K562 (cell line): ENCODE data around the gene NAA10. TPM values are rescaled to one million over a fixed set of nuclear protein-coding genes. Genes with fewer than 3 reads are reported as not detected.
A peak's percentile ranks its signal among the peaks of the same experiment; 100 is the strongest.

Experiments used
- ARID4B ChIP-seq: sonication (generic); formaldehyde crosslinking; IDR thresholded peaks from 2 replicates; pipeline ENCODE4 v1.8.0; 2022; ENCODE audit warnings: mild to moderate bottlenecking, missing genetic modification reagents
- ATF2 ChIP-seq: sonication (generic); formaldehyde crosslinking; IDR thresholded peaks from 2 replicates; pipeline ENCODE4 v1.8.1; 2022; ENCODE audit warnings: missing genetic modification reagents
- HNRNPL ChIP-seq: fragments of 200-400 bp; formaldehyde crosslinking; IDR thresholded peaks from 2 replicates; pipeline ENCODE4 v1.6.1; 2017; ENCODE audit warnings: low read depth, mild to moderate bottlenecking, low read length
- JUND ChIP-seq, 2 experiments: IDR thresholded peaks; 2 replicates in 1 of 2; 3 replicates in 1 of 2; pipeline ENCODE4 v1.6.1; 2011; ENCODE audit warnings: borderline replicate concordance in 2 of 2, low read depth in 2 of 2, low read length in 2 of 2, improper control_type of control experiment in 1 of 2, missing biosample characterization in 1 of 2, missing genetic modification characterization in 1 of 2, missing genetic modification reagents in 1 of 2
- REST ChIP-seq, 2 experiments: fragments of 450-650 bp; formaldehyde crosslinking in 1 of 2; IDR thresholded peaks; 2 replicates each; pipeline versions ENCODE4 v1.4.0 to v1.6.1; 2014 to 2020; ENCODE audit warnings: mild to moderate bottlenecking in 2 of 2, borderline replicate concordance in 1 of 2, low read depth in 1 of 2
- U2AF1 ChIP-seq: fragments of 200-400 bp; formaldehyde crosslinking; optimal IDR thresholded peaks from 2 replicates; pipeline ENCODE3; 2017; ENCODE audit warnings: mild to moderate bottlenecking, low read depth, low read length, moderate library complexity
- ZNF347 ChIP-seq: fragments of 450-650 bp; formaldehyde crosslinking; IDR thresholded peaks from 2 replicates; pipeline ENCODE4 v1.4.0; 2020; ENCODE audit warnings: low read depth, mild to moderate bottlenecking, moderate library complexity
- polyA plus RNA-seq, 8 experiments: library from polyadenylated mRNA; depleted of rRNA in 4 of 8; stranded (reverse) in 5 of 8; unstranded in 3 of 8; fragments of >200 nt; fragmentation: Nextera tagmentation in 2 of 8; fragmentation: Illumina TruSeq in 1 of 8; extraction: Ambion mirVana in 2 of 8; extraction: Trizol in 1 of 8; gene quantifications; 2 replicates each; pipeline versions ENCODE4 v1.2.1 to v1.2.3, GENCODE V29; 2011 to 2014; ENCODE audit warnings: inconsistent platforms in 1 of 8, missing spikeins in 1 of 8
- total RNA-seq, 7 experiments: library from RNA; depleted of rRNA in 6 of 7; stranded (reverse); fragments of >200 nt in 6 of 7; fragmentation: Illumina TruSeq in 2 of 7; extraction: Trizol in 2 of 7; gene quantifications; 2 replicates each; pipeline versions ENCODE4 v1.2.1 to v1.2.3, GENCODE V29; 2011 to 2021; ENCODE audit warnings: low replicate concordance in 1 of 7
- TF ChIP-seq, protein P1 (sequence below): sonication (generic); formaldehyde crosslinking; IDR thresholded peaks from 2 replicates; pipeline ENCODE4 v1.8.1; 2023; ENCODE audit warnings: mild to moderate bottlenecking, missing genetic modification reagents

The NAA10 gene
- total and polyA plus RNA-seq, 9 of the 15 experiments (the other 6 are each of a cell fraction or from before 2014, with no cell fraction given) = 11.1 to 250 (median 134) TPM

- peak; percentile 59; the same call in 1 of the 2 replicates for TF ChIP-seq REST (IDR thresholded peaks at IDR 0.05; ENCODE audit: borderline replicate concordance)
- TF ChIP-seq REST (CRISPR knock-in tag; IDR thresholded peaks at IDR 0.05; ENCODE audit: low read depth) = no peak
- TF ChIP-seq ATF2 (CRISPR knock-in tag) = no peak
- TF ChIP-seq U2AF1 = no peak
- no peak for TF ChIP-seq ZNF347 (CRISPR knock-in tag)
- TF ChIP-seq ARID4B (CRISPR knock-in tag) = no peak; the same call in 1 of the 2 replicates
- TF ChIP-seq, protein P1, sequence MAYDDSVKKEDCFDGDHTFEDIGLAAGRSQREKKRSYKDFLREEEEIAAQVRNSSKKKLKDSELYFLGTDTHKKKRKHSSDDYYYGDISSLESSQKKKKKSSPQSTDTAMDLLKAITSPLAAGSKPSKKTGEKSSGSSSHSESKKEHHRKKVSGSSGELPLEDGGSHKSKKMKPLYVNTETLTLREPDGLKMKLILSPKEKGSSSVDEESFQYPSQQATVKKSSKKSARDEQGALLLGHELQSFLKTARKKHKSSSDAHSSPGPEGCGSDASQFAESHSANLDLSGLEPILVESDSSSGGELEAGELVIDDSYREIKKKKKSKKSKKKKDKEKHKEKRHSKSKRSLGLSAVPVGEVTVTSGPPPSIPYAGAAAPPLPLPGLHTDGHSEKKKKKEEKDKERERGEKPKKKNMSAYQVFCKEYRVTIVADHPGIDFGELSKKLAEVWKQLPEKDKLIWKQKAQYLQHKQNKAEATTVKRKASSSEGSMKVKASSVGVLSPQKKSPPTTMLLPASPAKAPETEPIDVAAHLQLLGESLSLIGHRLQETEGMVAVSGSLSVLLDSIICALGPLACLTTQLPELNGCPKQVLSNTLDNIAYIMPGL (CRISPR knock-in tag) = no peak
- no peak for TF ChIP-seq HNRNPL
- no peak for TF ChIP-seq JUND (IDR thresholded peaks at IDR 0.05; ENCODE audit: borderline replicate concordance, low read depth, low read length)
- TF ChIP-seq JUND (tag; IDR thresholded peaks at IDR 0.05; ENCODE audit: borderline replicate concordance, low read depth, low read length) = no peak
Measured at GRCh38 chrX:153927922-153928760, 6.7 kb downstream of the NAA10 start (continued).
